GM19397 (cell line): ENCODE data around the gene HMGB1.
A peak's percentile ranks its signal among the peaks of the same experiment; 100 is the strongest.

Source experiments
- ATAC-seq: cut with Tn5 transposase; IDR thresholded peaks from one replicate; pipeline ENCODE4 v1.9.1; 2021; ENCODE audit warnings: mild to moderate bottlenecking, moderate library complexity; ENCODE audit not compliant: unreplicated experiment

HMGB1 gene

GRCh38 chr13:30465593-30466357 is at the start of gene HMGB1:
Gene HMGB1 (minus strand): TSS chr13:30465936. CDS start chr13:30463680, 2,256 bp downstream.
- ATAC-seq = peak; percentile 78

- ATAC-seq = no peak
Measured at GRCh38 chr13:30510811-30511371, 45.2 kb upstream of the HMGB1 start.

- ATAC-seq = no peak
Measured at GRCh38 chr13:30510091-30510490, 44.4 kb upstream of the HMGB1 start.

- no peak for ATAC-seq
Measured at GRCh38 chr13:30509254-30510050, 43.7 kb upstream of the HMGB1 start.

- ATAC-seq = peak; percentile 55
Measured at GRCh38 chr13:30504081-30504480, 38.3 kb upstream of the HMGB1 start.

- no peak for ATAC-seq
Measured at GRCh38 chr13:30502237-30502636, 36.5 kb upstream of the HMGB1 start.

- ATAC-seq = no peak
Measured at GRCh38 chr13:30499338-30499737, 33.6 kb upstream of the HMGB1 start.

GRCh38 chr13:30496147-30496546 is 30.4 kb upstream of the HMGB1 start:
- no peak for ATAC-seq

- no peak for ATAC-seq
Measured at GRCh38 chr13:30495746-30496145, 30.0 kb upstream of the HMGB1 start.

GRCh38 chr13:30493658-30494381 is 28.1 kb upstream of the HMGB1 start:
- no peak for ATAC-seq

- ATAC-seq = no peak
Measured at GRCh38 chr13:30487075-30487470, 21.3 kb upstream of the HMGB1 start.

GRCh38 chr13:30486230-30487074 is 20.7 kb upstream of the HMGB1 start:
- no peak for ATAC-seq

- ATAC-seq = no peak
Measured at GRCh38 chr13:30481241-30481760, 15.6 kb upstream of the HMGB1 start.

- ATAC-seq = no peak
Measured at GRCh38 chr13:30480292-30480950, 14.7 kb upstream of the HMGB1 start.

GRCh38 chr13:30479883-30480219 is 14.1 kb upstream of the HMGB1 start:
- ATAC-seq = no peak

- no peak for ATAC-seq
Measured at GRCh38 chr13:30479154-30479882, 13.6 kb upstream of the HMGB1 start.

- peak; percentile 83 for ATAC-seq
Measured at GRCh38 chr13:30477346-30478195, 11.8 kb upstream of the HMGB1 start.

GRCh38 chr13:30473675-30474074 is 7.9 kb upstream of the HMGB1 start:
- no peak for ATAC-seq
